ENCODE data around the gene CYTH1.

CYTH1 gene

GRCh38 chr17:78735832-78736525 lies 46.1 kb downstream of the CYTH1 start:
- DNase-seq (ENCODE audit: low read depth, low spot score), result no peak

GRCh38 chr17:78734793-78735641 lies 47.1 kb downstream of the CYTH1 start:
- no peak for DNase-seq (ENCODE audit: low read depth, low spot score)

GRCh38 chr17:78732354-78732753 lies 49.7 kb downstream of the CYTH1 start:
- no peak for DNase-seq (ENCODE audit: low read depth, low spot score)

GRCh38 chr17:78731904-78732303 lies 50.2 kb downstream of the CYTH1 start:
- DNase-seq (ENCODE audit: low read depth, low spot score), result no peak

GRCh38 chr17:78729641-78730040 lies 52.4 kb downstream of the CYTH1 start:
- DNase-seq (ENCODE audit: low read depth, low spot score), result no peak

- no peak for DNase-seq (ENCODE audit: low read depth, low spot score)
These were observed 53.6 kb downstream of the CYTH1 start for GRCh38 chr17:78728495-78728894.

GRCh38 chr17:78727476-78728229 lies 54.4 kb downstream of the CYTH1 start:
- DNase-seq (ENCODE audit: low read depth, low spot score), result no peak

GRCh38 chr17:78727057-78727456 lies 55.0 kb downstream of the CYTH1 start:
- no peak for DNase-seq (ENCODE audit: low read depth, low spot score)

GRCh38 chr17:78726513-78726912 lies 55.6 kb downstream of the CYTH1 start:
- DNase-seq (ENCODE audit: low read depth, low spot score), result no peak

- DNase-seq (ENCODE audit: low read depth, low spot score), result no peak
These were observed 56.5 kb downstream of the CYTH1 start for GRCh38 chr17:78725448-78726021.

GRCh38 chr17:78724999-78725398 lies 57.1 kb downstream of the CYTH1 start:
- no peak for DNase-seq (ENCODE audit: low read depth, low spot score)

GRCh38 chr17:78724544-78724943 lies 57.5 kb downstream of the CYTH1 start:
- DNase-seq (ENCODE audit: low read depth, low spot score), result no peak

GRCh38 chr17:78723957-78724356 lies 58.1 kb downstream of the CYTH1 start:
- no peak for DNase-seq (ENCODE audit: low read depth, low spot score)

- no peak for DNase-seq (ENCODE audit: low read depth, low spot score)
These were observed 58.9 kb downstream of the CYTH1 start for GRCh38 chr17:78723001-78723796.

- DNase-seq (ENCODE audit: low read depth, low spot score), result no peak
These were observed 59.8 kb downstream of the CYTH1 start for GRCh38 chr17:78722246-78722761.

GRCh38 chr17:78719630-78720298 lies 62.3 kb downstream of the CYTH1 start:
- DNase-seq (ENCODE audit: low read depth, low spot score), result no peak

GRCh38 chr17:78718575-78719208 lies 63.4 kb downstream of the CYTH1 start:
- no peak for DNase-seq (ENCODE audit: low read depth, low spot score)

GRCh38 chr17:78717431-78717980 lies 64.6 kb downstream of the CYTH1 start:
- DNase-seq (ENCODE audit: low read depth, low spot score), result no peak

GRCh38 chr17:78716814-78717393 lies 65.2 kb downstream of the CYTH1 start:
- DNase-seq (ENCODE audit: low read depth, low spot score), result no peak

Measured in brain pericyte (primary cell).